HG03175 (cell line): ENCODE data around the gene DCTD.
"Not testable (repeated sequence)": the region's sequence is repeated elsewhere in the genome, so short reads cannot be mapped to it uniquely, and the experiment has no call there.

Source experiments
- ATAC-seq: cut with Tn5 transposase; IDR thresholded peaks from one replicate; pipeline ENCODE4 v1.9.1; 2021; ENCODE audit warnings: mild to moderate bottlenecking, moderate library complexity; ENCODE audit not compliant: unreplicated experiment

The DCTD gene

DNA sequence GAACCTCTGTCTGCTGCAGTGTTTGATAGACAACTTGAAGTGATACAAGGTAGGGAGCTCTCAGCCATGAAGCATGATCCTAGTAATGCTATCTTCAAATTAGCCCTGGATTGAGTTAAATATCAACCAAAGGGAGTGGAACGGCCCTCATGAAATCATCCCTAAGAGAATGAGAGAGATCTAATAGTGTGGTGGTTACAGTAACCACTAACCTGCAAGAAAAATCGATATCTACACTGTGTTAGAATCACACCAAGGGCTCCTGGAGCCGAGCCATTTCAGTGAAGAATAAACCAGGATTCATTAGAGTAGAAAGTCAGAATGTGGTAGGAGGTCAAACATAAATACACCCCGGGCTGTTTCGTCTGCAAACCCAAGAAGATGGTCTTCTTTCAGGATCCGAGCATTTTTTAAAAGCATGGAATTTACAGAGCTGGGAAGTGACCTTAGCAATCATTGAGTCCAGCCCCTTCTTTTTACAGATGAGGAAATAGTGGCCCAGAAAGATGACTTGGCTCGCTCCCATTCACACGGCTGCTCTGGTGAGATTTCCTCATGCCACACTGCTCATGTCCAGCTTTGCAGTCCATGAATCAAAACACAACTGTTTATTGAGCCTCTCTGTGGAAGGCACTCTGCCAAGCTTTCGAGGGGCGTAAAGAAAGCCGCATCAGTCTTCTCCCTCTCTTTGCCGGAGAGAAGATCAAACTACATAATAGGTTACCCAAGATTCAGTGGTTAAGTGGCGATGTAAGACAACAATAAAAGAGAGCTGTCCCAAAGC, 5.5 kb upstream of the DCTD start:
- no peak for ATAC-seq

DNA sequence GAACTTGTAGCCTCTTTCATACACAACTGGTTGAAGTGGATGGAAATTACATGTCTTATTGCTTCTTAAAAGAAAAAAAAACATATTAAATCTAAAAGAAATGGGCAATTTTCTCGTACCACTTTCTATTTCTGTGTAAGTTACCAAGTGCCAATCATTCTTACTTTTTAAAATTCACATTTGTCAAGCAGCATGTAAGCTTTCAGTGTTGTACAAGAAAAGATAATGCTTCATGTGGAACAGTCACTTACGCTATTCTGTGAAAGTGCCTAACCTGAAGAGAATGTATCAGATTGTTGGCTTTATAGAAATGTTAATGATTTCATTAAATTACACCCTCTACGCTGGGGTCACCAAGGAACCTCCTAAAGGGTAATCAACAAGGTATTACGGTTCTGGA, 4.4 kb upstream of the DCTD start:
- ATAC-seq = no peak

DNA sequence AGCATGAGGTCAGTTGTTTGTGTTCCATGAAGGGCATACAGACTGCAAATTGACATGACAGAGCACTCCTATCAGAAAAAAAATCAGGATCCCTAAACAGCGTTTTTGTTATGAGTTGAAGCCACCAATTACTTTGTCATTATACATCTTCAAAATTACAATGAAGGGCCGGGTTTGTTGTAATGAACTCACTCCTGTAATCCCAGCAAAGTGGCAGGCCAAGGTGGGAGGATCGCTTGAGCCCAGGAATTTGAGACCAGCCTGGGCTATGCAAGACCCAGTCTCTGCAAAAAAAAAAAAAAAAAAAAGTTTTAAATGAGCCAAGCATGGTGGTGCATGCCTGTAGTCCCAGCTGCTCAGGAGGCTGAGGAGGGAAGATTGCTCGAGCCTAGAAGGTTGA, 3.5 kb upstream of the DCTD start:
- no peak for ATAC-seq

DNA sequence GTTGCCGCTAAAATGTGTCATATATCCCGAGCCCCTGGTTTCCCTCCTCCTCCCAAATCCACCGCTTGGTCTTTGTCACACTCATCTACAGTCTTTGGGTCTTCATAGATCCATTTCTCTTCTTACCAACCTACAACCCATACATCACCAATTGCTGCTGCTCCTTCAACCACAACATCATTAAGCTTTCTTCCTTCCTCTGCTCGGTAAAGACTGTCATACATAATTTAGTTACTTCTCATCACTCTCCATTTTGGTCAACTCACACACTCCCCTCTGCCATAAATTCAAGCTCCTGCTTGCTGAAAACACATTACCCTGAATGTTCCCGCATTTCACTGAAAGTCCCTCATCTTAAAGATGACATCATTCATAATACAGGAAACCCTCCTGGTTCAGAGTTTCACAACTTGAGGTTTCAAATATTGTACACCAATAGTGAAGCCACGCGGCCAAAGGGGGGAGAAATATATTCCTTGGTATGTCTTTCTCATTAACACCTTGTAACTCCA, 1.7 kb upstream of the DCTD start:
- ATAC-seq = peak; percentile 20

DNA sequence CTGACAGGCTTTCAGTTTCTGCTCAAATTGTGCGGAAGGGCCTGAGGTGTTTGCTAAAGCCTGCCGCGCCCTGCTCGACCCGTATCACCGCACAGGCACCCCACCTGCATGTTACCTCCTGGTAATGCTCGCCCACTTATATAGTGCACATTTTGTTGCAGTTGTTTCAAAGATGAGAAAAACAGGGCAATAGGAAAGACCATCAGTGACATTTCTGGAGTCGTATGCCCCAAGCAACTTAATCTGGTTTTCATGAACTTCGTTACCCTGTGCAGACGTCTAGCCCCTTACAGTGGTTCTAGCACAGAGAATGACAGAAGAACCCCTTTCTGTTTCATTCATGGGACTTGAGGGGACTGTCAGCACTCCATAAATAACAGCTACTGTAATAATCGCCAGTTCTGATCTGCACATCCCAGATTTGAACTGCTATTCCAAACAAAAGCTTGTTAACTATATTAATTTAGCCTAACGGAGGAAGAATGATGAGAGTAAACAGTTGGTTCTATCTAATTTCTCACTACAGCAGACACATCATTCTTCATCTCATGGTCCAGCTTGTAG, 940 bp upstream of the DCTD start:
- peak; percentile 17 for ATAC-seq

DNA sequence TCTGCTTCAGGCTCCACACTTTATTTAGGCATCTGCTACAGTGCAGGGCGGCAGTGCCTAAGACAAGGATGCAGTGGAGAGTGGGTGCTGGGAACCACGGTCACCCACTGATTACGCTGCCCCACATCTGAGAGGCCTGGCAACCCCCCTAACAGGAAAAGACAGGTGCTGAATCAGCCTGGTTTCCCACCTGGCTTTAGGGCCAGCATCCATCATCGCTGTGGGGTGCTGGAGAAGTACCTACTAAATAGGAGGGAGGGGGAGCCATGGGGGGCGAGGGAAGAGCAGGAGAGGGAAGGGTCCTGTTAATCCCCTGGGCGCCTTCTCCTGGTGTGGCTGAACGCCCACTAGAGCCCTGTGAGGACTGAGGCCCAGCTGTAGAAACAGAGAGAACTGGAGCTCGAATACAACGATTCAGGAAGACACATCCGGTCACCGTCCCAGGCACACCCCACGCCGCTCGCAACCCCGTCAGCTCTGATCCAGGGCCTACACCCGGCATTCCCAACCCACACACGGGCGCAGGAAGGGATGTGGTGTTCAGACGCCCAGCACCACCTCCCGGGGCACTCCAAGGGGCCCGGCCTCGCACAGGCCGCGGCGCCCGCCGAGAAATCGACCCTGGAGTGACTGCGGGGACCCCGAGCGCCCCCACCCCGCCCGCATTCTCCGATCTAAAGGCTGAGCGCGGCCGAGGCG, 554 bp downstream of the DCTD start:
- ATAC-seq = peak; percentile 23

DNA sequence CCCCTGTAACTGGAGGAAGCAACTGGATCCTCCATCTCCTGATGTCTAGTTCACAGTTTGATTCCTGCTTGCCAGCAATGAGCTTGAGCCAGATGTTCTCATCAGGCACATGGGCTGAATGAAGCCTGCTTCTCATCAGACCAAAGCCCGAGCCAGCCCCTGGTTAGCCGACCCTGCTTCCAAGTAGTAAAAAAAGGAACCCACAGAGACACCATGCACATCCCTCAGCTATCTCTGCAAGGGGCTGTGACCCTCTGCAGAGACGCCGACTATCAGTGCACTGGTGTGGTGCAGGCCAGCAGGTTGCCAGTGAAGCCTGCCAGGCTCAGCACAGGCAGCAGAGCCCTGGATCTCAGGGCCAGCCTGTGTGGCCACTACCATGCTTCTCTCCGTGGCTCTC, 2.8 kb downstream of the DCTD start:
- ATAC-seq = no peak

DNA sequence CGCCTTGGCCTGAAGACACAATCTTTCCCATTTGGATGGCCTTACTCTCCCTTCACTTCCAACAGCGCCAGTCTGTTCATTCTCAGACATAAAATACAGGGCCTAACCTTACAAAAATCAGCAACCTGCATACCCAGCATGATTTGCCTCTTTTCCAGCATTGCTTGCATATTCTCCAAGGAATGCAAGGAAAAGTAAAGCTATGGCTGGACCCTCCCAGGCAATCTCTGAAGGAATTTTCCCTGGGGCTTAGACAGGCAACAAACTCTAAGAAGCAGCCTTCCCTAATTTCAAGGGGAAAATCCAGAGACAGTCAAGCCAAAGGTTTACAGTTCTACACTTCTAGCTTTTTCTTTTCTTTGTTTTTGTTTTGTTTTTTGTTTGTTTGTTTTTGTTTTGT, 3.6 kb downstream of the DCTD start:
- no peak for ATAC-seq

DNA sequence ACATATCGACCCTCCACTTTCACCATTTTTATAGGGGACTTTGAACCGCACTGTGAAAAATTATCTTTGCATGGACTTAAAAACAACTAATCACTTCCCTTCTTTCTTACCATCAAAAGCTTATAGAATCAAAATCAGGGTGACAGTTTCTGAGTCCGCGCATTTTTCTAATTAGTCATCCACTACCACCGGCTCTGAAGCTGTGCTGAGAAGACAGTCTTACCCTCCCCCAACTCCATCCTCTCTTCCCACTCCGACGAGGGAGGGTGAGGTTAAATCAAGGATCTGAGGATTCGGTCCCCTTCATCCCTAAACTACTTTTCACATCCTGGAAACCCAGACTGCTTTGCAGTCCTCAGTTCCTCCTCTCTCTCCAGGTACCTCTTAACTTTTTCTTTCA, 4.2 kb downstream of the DCTD start:
- ATAC-seq = no peak

DNA sequence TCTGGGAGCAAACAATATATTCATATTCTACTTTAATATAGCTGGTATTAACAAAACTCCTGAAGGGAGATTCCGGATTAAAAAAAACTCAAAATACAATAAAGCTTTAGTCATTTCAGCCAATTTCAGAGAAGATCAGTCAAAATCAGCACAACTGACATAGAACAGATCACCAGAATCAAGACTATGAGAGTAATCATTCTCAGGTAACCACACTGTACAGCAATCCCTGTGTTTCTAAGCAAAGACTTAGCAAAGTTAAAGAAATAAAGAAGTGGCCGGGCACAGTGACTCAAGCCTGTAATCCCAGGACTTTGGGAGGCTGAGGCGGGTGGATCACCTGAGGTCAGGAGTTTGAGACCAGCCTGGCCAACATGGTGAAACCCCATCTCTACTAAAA, 9.1 kb downstream of the DCTD start:
- ATAC-seq = no peak

DNA sequence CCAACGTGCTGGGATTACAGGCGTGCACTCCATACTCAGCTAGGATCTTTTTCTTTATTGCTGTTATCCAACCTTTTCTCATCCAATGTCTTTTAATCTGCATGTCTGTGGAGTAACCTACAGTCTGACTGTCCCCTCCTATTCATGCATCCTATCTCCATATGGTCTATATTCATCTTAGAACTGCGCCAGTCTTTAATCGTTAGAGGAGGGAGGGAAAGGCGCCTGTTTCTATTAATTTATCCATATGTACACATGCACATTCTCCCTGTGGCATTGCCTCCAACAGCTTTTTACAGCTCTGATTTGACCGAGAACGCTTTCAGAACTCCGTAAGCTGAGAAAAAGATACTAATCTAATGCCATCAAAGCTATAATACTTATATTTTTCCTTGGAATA, 9.8 kb downstream of the DCTD start:
- ATAC-seq = no peak

DNA sequence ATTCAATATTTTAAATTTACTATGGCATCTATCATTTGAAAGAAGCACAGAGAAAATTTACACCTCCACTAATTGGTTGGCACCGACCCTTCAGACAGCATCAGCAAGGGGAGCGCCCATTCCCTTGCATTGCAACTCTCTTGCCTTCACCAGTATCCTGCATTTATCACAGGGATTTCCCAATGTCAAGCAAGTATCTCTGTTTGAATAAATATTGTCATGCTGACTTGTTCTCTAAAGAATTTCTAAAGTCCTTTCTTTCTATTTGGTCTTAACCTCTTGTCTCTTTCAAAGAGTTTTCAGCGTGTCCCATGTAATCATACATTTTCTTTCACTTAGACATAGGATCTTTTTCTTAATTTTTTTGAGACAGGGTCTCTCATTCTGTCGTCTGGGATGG, 10.4 kb downstream of the DCTD start:
- ATAC-seq = no peak

DNA sequence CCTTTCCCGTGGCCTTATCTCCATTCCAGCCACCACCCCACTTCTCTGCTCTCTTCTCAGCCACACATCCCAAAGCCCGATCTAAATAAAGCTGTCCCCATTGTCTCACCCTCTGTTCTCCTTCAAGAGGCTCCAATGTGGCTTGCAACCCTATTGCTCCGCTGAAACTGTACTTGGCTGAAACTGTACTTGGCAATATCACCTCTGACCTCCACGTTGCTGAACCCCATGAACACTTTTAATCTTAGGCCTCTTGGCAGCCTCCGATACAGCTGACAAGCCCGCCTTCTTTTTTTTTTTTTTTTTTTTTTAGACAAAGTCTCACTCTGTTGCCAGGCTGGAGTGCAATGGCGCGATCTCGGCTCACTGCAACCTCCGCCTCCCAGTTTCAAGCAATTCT, 12.1 kb downstream of the DCTD start:
- no peak for ATAC-seq

DNA sequence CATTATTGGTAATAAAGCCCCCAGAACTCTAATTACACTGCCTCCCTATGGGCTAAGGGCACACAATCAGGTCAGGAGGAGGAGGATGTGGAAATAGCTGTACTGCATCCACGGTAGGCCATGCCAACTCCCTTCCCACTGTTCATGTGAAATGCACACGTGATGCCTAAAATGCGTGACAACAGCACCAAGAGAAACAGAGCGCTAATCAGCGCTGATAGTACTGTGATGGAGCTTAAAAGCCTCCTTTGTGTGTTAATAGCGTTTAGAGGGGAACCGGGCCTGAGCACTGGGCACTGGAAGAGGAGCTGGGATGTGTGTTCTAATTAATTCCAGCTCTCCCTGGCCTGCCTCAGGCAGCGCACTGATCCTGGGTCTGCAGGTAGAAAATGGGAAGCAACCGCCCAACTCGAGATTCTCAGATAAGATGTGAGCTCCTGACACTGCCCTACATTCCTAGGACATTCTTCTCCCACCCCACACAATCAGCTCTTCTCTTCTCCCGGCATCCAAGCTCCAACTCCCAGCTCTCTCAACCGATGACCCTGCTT, 12.9 kb downstream of the DCTD start:
- no peak for ATAC-seq

DNA sequence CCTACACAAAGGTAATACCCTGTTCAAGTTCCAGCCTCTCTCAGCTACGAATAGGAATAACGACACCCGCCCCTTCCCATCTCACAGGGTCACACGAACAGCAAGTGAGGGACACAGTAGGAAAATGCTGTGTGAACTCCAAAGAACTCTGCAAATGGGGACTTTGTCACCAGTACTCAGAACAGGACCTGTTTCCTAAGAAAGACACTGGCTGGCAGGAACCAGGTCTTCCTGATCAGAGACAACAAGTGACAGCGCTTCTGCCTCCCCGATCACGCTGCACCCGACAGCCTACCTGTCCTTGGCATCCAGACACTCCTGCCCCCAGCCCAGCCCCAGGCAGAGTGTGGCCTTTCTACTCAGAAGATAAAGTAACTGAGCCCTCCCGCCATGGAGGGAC, 14.2 kb downstream of the DCTD start:
- ATAC-seq = no peak

DNA sequence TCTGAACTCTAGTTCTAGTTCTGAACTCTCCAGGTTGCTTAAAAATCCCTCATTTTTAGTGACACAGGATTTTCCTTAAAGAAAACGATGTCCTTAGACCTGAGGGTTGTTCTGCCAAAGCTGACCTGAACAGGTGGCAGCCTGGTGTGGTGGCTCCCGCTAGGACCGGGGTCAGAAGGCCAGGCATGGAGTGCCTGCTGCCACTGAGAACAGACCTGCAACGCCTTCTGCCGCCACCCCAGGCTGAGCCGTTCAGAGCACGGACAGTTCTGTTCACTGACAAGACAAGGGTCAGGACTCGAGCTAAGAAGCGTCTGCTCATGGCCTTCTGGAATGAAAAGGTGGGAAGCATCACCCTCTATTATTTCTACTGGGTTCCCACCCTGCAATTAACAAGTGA, 15.8 kb downstream of the DCTD start:
- no peak for ATAC-seq

DNA sequence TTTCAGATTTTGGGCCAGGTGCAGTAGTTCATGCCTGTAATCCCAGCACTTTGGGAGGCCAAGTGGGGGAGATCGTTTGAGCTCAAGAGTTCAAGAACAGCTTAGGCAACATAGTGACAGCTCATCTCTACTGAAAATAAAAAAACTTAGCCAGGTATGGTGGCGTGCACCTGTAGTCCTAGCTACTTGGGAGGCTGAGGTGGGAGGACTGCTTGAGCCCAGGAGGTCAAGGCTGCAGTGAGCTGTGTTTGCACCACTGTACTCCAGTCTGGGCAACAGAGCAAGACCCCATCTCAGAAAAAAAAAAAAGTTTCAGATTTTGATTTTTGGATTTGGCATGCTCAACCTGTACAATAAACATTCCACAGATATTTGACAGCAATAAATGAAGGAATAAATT, 17.2 kb downstream of the DCTD start:
- not testable (repeated sequence) for ATAC-seq

DNA sequence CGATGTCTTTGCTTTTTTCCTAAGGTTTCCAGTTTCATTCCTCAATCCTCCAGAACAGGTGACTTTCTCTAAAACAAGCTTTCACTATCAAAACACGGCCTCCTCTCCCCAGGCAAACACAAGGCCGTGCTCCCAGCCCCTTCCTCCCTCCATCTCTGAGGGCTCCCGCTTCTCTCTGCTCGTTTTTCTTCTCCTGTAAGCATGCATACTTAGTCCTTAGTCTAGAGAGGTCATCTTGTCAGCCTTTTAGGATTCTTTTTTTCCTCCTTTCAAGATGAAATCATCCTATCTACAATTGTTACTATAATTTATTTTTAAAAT, 18.7 kb downstream of the DCTD start:
- no peak for ATAC-seq

DNA sequence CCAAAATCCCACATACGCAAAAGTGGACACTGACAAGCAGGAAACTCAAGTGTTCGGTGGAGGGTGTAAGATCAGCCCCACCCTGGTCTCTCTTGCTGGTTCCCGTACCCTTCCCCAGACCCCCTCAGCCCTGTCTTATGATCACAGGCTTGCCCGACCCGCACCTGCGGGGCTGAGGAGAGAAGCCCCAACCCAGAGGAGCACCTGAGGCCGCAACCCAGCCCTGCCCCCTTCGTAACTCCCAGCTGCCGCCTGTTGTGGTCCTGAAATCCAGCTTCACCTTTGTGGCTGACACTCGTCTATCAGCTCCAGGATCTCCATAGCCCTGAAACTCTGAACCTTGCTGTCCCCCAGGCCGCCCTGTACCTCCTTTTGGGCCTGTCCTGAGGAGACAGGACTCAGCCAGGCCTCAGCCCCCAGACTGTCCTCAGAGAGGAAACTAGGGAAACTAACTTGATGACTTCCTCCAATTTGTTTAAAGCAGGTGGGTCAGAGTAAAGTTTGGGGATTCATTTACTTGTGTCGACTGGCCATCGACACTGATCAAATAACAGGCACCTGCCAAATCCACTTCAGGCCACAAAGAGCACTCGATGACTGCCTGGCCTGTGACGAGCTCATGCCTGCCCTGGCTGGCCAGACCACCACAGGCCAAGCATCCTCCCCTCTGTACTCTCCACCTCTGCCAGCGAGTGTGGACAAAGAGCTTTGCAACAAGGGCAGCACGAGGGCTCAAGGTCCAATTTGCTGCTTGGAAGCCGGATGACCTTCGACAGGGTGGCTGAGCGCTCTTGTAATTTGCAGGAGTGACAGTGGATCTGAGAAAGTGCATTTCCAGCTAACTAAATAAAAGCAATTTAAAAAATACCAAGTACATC, 19.3 kb downstream of the DCTD start:
- ATAC-seq = no peak

DNA sequence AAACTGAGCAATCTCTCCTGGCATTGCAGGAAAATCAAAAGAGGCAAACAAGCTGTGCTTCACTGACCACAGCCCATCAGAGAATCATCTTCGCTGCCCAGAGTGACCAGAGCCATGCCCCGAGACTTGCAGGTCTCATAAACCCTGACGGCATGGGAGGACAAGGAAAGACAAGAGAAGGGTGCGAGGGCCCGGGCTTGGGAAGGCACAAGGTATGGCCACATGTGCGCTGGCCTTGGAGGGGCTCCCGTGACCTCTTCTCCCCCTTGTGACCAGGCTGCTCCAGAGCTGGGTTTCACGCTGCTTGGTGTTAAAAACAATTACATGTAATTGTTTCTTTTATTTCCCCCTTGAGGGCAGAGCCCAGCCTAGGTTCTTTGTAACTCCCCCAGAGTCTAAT, 20.8 kb downstream of the DCTD start:
- no peak for ATAC-seq

DNA sequence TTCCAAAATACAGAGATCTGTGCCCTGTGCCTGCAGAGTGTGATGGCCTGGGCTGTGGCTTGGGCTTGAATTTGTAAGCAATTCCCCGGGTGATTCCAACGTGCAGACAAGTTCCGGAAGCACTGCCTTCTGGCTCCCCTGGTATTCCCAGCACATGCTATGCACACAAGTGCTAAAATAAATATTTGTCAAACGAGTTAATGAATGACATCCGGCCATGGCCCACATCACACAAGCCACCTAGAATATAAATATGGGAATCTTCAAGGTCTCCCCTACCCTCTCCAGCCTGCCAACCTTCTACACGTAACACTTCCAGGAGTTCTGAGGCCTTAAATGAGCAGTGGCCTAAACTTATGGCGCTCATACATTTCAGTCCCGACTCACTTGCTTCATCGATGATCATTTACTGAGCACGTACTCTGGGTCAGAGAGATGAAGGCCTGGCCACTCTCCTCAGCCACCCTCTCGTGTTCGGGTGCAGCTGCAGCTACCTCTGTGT, 21.3 kb downstream of the DCTD start:
- ATAC-seq = no peak
